Caco-2 (cell line): ENCODE data around the gene TMEM167A. TPM values are rescaled to one million over a fixed set of nuclear protein-coding genes. Genes with fewer than 3 reads are reported as not detected.

Source experiments
- BruUV-seq: library from RNA; stranded (reverse); fragments of 400-500 nt; replicated peaks from 2 replicates; lab custom pipeline; 2021; lab: Mats Ljungman, UMichigan
- CTCF ChIA-PET: fragments of 300-600 bp; sonication (Branson Sonifier 250); formaldehyde crosslinking; loops from one replicate; lab custom pipeline; 2022; ENCODE audit warnings: antibody characterized with exemption; lab: Charles Lee
- POLR2A ChIA-PET: fragments of 300-600 bp; sonication (Branson Sonifier 250); formaldehyde crosslinking; loops from one replicate; lab custom pipeline; 2022; ENCODE audit warnings: antibody characterized with exemption; lab: Charles Lee
- DNase-seq, 2 experiments: peaks; one replicate each; pipeline versions ENCODE4 v3.0.0 to v3.0.0-alpha.2; 2020 to 2022
- H3K27me3 ChIP-seq: replicated peaks from 2 replicates; pipeline ENCODE4 v1.6.0; 2011; ENCODE audit warnings: low read length; ENCODE audit not compliant: control insufficient read depth, insufficient read depth
- H3K36me3 ChIP-seq: 2 replicates; pipeline ENCODE4 v1.5.1; 2011; ENCODE audit warnings: low read length; ENCODE audit not compliant: control insufficient read depth, insufficient read depth
- H3K4me1 ChIP-seq: fragments of 250-450 bp; sonication (Bioruptor Pico); 2 replicates; pipeline ENCODE4 v1.5.1; 2020; ENCODE audit warnings: mild to moderate bottlenecking
- H3K4me3 ChIP-seq: 2 replicates; pipeline ENCODE4 v1.5.1; 2011; ENCODE audit warnings: low read depth, mild to moderate bottlenecking, control low read depth, low read length
- H3K9me3 ChIP-seq: fragments of 250-450 bp; sonication (Bioruptor Pico); 2 replicates; pipeline ENCODE4 v1.5.1; 2020; ENCODE audit warnings: mild to moderate bottlenecking, moderate library complexity
- H3K27ac Mint-ChIP-seq: one replicate; pipeline ENCODE4 v1.8.0; 2022; ENCODE audit warnings: mixed read lengths; ENCODE audit not compliant: unreplicated experiment
- H3K27me3 Mint-ChIP-seq: one replicate; pipeline ENCODE4 v1.8.0; 2022; ENCODE audit warnings: mixed read lengths; ENCODE audit not compliant: insufficient read depth, unreplicated experiment
- H3K36me3 Mint-ChIP-seq: one replicate; pipeline ENCODE4 v1.8.0; 2022; ENCODE audit warnings: mild to moderate bottlenecking, mixed read lengths; ENCODE audit not compliant: insufficient read depth, unreplicated experiment
- H3K4me1 Mint-ChIP-seq: one replicate; pipeline ENCODE4 v1.8.0; 2022; ENCODE audit warnings: low read depth, mixed read lengths; ENCODE audit not compliant: unreplicated experiment
- H3K4me3 Mint-ChIP-seq: one replicate; pipeline ENCODE4 v1.8.0; 2022; ENCODE audit warnings: mild to moderate bottlenecking, moderate library complexity, mixed read lengths; ENCODE audit not compliant: unreplicated experiment
- H3K9me3 Mint-ChIP-seq: one replicate; pipeline ENCODE4 v1.8.0; 2022; ENCODE audit warnings: mixed read lengths; ENCODE audit not compliant: unreplicated experiment
- intact Hi-C: fragments of 100-400 bp; cut with micrococcal nuclease; formaldehyde crosslinking; loops from one replicate; pipeline ENCODE4 v1.10.0; 2022; ENCODE audit not compliant: unreplicated experiment
- total RNA-seq: library from RNA; stranded (reverse); gene quantifications from 2 replicates; pipeline ENCODE4 v1.2.3, GENCODE V29; 2022
- TF ChIP-seq, protein P1 (sequence below), 2 experiments: fragments of 200-600 bp in 1 of 2; IDR thresholded peaks; 1 replicate in 1 of 2; 2 replicates in 1 of 2; pipeline versions ENCODE4 v1.5.1 to v1.8.0; 2011 to 2022; ENCODE audit warnings: antibody characterized with exemption in 1 of 2, control low read depth in 1 of 2, inconsistent platforms in 1 of 2, low read depth in 1 of 2, low read length in 1 of 2, mild to moderate bottlenecking in 1 of 2, moderate library complexity in 1 of 2; ENCODE audit not compliant: insufficient read depth in 1 of 2, severe bottlenecking in 1 of 2, unreplicated experiment in 1 of 2

TMEM167A gene
- total RNA-seq, 1 experiment from 2014 or later, result 97.1 TPM

DNA sequence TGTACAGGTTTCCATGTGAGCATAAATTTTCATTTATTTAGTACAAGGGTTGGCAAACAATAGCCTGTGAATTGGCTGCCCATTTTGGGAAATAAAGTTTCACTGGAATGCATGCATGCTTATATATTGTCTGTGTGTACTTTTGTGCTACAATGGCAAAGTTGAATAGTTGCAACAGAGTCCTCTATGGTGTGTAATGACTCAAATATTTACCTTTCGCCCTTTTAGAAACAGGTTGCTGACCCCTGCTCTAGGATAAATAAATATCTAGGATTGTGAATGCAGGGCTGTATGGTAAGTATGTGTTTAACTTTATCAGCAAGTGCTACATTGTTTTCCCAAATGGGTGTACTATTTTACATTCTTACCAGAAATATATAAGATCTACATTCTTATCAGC lies 47.4 kb upstream of the TMEM167A start:
- H3K4me3 ChIP-seq, result no peak overlapping the region
- peaks cover 21% of the 10 kb centered on the region for H3K4me1 ChIP-seq
- Mint-ChIP-seq H3K27ac (no peak overlapping the region), H3K4me1 (peaks cover 18% of the 10 kb centered on the region), H3K36me3 (peaks cover 7% of the 10 kb centered on the region), H3K4me3 (no peak overlapping the region), H3K9me3 (peaks cover 14% of the 10 kb centered on the region), H3K27me3 (no peaks in the 10 kb centered on the region)
- H3K36me3 ChIP-seq, result no peaks in the 10 kb centered on the region
- ChIA-PET CTCF (no interaction called here), POLR2A (no interaction called here)
- no TSS peak for BruUV-seq
- DNase-seq, result peak in 1 of 2 experiments; percentile 39
- intact Hi-C loops, result loop anchor here (1.0 to 5.0 kb wide), 2 partner anchors 47 to 350 kb away; partner anchors contain the start of genes TMEM167A and XRCC4
- no peaks in the 10 kb centered on the region for H3K9me3 ChIP-seq
- TF ChIP-seq, protein P1, sequence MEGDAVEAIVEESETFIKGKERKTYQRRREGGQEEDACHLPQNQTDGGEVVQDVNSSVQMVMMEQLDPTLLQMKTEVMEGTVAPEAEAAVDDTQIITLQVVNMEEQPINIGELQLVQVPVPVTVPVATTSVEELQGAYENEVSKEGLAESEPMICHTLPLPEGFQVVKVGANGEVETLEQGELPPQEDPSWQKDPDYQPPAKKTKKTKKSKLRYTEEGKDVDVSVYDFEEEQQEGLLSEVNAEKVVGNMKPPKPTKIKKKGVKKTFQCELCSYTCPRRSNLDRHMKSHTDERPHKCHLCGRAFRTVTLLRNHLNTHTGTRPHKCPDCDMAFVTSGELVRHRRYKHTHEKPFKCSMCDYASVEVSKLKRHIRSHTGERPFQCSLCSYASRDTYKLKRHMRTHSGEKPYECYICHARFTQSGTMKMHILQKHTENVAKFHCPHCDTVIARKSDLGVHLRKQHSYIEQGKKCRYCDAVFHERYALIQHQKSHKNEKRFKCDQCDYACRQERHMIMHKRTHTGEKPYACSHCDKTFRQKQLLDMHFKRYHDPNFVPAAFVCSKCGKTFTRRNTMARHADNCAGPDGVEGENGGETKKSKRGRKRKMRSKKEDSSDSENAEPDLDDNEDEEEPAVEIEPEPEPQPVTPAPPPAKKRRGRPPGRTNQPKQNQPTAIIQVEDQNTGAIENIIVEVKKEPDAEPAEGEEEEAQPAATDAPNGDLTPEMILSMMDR (IDR thresholded peaks at IDR 0.05; ENCODE audit: insufficient read depth in 1 of 2, low read depth in 1 of 2, low read length in 1 of 2, severe bottlenecking in 1 of 2, unreplicated experiment in 1 of 2), result no peak
- no peaks in the 10 kb centered on the region for H3K27me3 ChIP-seq

- intact Hi-C loops, result no loop called here
- TF ChIP-seq, protein P1 (IDR thresholded peaks at IDR 0.05; ENCODE audit: insufficient read depth in 1 of 2, low read depth in 1 of 2, low read length in 1 of 2, severe bottlenecking in 1 of 2, unreplicated experiment in 1 of 2), result no peak
- CTCF ChIA-PET, result no interaction called here
Observed at GRCh38 chr5:83118976-83119375, 41.8 kb upstream of the TMEM167A start.

DNA sequence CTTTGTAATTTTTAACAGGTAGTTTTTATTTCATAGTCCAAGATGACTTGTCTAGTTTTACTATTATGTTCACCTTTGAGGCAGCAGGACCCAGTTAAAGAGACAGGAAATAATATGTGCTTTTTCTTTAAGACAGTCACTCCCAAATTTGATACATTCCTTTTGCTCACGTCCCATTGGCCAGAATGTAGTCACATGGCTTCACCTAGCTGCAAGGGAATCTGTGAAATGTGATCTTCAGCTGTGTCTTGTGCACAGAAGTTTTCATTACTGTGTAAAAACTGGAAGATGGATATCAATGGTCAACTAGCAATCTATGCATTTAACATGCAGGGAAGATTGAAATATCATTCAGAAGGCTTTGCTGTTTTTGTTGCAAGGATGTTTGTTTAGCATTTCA lies 41.3 kb upstream of the TMEM167A start:
- BruUV-seq, result no TSS peak
- TF ChIP-seq, protein P1 (IDR thresholded peaks at IDR 0.05; ENCODE audit: insufficient read depth in 1 of 2, low read depth in 1 of 2, low read length in 1 of 2, severe bottlenecking in 1 of 2, unreplicated experiment in 1 of 2), result no peak
- Histone ChIP-seq H3K27me3 (no peaks in the 10 kb centered on the region), H3K4me3 (no peak overlapping the region), H3K4me1 (no peaks in the 10 kb centered on the region), H3K36me3 (no peaks in the 10 kb centered on the region), H3K9me3 (no peaks in the 10 kb centered on the region; the same call in 1 of the 2 replicates)
- DNase-seq, result no peak
- Mint-ChIP-seq H3K36me3 (peaks cover 5% of the 10 kb centered on the region), H3K27me3 (no peaks in the 10 kb centered on the region), H3K27ac (no peak overlapping the region), H3K4me1 (peaks cover 2% of the 10 kb centered on the region), H3K4me3 (no peak overlapping the region), H3K9me3 (no peaks in the 10 kb centered on the region)
- POLR2A ChIA-PET, result no interaction called here
- intact Hi-C loops, result no loop called here
- CTCF ChIA-PET, result no interaction called here

More at GRCh38 chr5:83118976-83119375, 41.8 kb upstream of the TMEM167A start:
- BruUV-seq, result no TSS peak
- peaks cover 7% of the 10 kb centered on the region for H3K4me1 Mint-ChIP-seq
- H3K9me3 Mint-ChIP-seq, result no peaks in the 10 kb centered on the region
- POLR2A ChIA-PET, result no interaction called here
- Histone ChIP-seq H3K27me3 (no peaks in the 10 kb centered on the region), H3K4me1 (peaks cover 4% of the 10 kb centered on the region; the same call in 1 of the 2 replicates), H3K36me3 (no peaks in the 10 kb centered on the region), H3K9me3 (no peaks in the 10 kb centered on the region; the same call in 1 of the 2 replicates), H3K4me3 (no peak overlapping the region)
- no peak overlapping the region for H3K27ac Mint-ChIP-seq
- DNase-seq, result no peak
- no peaks in the 10 kb centered on the region for H3K36me3 Mint-ChIP-seq
- no peaks in the 10 kb centered on the region for H3K27me3 Mint-ChIP-seq
- H3K4me3 Mint-ChIP-seq, result no peak overlapping the region
